Ovary (tissue), 9 donors: ENCODE measurements around the gene IDH3A. TPM values are rescaled to one million over a fixed set of nuclear protein-coding genes. Genes with fewer than 3 reads are reported as not detected.
A peak's percentile ranks its signal among the peaks of the same experiment; 100 is the strongest.

ENCODE experiments used
- DNase-seq, 5 donors: peaks; one replicate each; pipeline ENCODE4 v3.0.0-alpha.2; 2019 to 2020
- H3K27ac ChIP-seq, 2 donors: fragments of 200-600 bp; one replicate each; pipeline versions ENCODE4 v1.5.1 to v1.8.0; 2019 to 2022
- H3K27me3 ChIP-seq: fragments of 200-600 bp; one replicate; pipeline ENCODE4 v1.8.0; 2022
- H3K36me3 ChIP-seq: fragments of 200-600 bp; sonication (generic); one replicate; pipeline ENCODE4 v1.5.1; 2019
- H3K4me1 ChIP-seq: one replicate; pipeline ENCODE4 v1.8.1; 2013; ENCODE audit warnings: mild to moderate bottlenecking, moderate library complexity; ENCODE audit not compliant: insufficient read depth
- H3K4me3 ChIP-seq: fragments of 200-600 bp; sonication (generic); one replicate; pipeline ENCODE4 v1.5.1; 2017
- H3K9me3 ChIP-seq, 2 donors: fragments of 200-600 bp in 1 of 2; sonication (generic) in 1 of 2; one replicate each; pipeline versions ENCODE4 v1.5.1 to v1.8.1; 2013 to 2019; ENCODE audit warnings: mild to moderate bottlenecking in 1 of 2, moderate library complexity in 1 of 2
- CTCF ChIP-seq, 3 donors: fragments of 450-650 bp in 2 of 3; fragments of 200-600 bp in 1 of 3; IDR thresholded peaks; one replicate each; pipeline versions ENCODE4 v1.5.1 to v1.8.0; 2016 to 2022; ENCODE audit warnings: antibody characterized with exemption in 3 of 3, mild to moderate bottlenecking in 1 of 3
- EP300 ChIP-seq: sonication (generic); formaldehyde crosslinking; IDR thresholded peaks from one replicate; pipeline ENCODE4 v1.6.1; 2017; ENCODE audit warnings: antibody characterized with exemption
- POLR2A ChIP-seq: fragments of 450-650 bp; IDR thresholded peaks from one replicate; pipeline ENCODE4 v1.6.1; 2017; ENCODE audit warnings: antibody characterized with exemption, mild to moderate bottlenecking, moderate library complexity
- WGBS, 3 donors: extraction: QIAGEN DNeasy Blood & Tissue Kit in 1 of 3; methylation state at CpG; one replicate each; pipeline versions ENCODE4 v1.1.5 to v1.1.7; 2013 to 2017; 5-methylcytosine and 5-hydroxymethylcytosine counted together
- intact Hi-C, 4 donors: fragments of 100-400 bp; cut with DNase I; formaldehyde crosslinking; loops; one replicate each; pipeline versions ENCODE4 v1.11.0 to v1.15.1; 2022 to 2023
- polyA plus RNA-seq, 2 donors: library from polyadenylated mRNA; stranded (reverse); fragments of 200-250 nt in 1 of 2; fragments of 350-450 nt in 1 of 2; fragmentation: Illumina TruSeq in 1 of 2; extraction: RNeasy Lipid Tissue Mini Kit (QIAGEN cat#74804) in 1 of 2; gene quantifications; one replicate each; pipeline ENCODE4 v1.2.3, GENCODE V29; 2013 to 2014
- total RNA-seq, 7 donors: library from RNA; depleted of rRNA in 2 of 7; stranded (reverse); fragments of >200 nt in 2 of 7; fragmentation: NEBNext Ultra II Directional in 3 of 7; extraction: Animal tissue kit (Norgen Biotek cat#: 25700) in 3 of 7; gene quantifications; one replicate each; pipeline versions ENCODE4 v1.1.0 to v1.2.4, GENCODE V29; 2016 to 2023
- donor health status: DM: no; HTN: no; CAD: no; lungs with moderate emphysema.
- donor health status: DM: no; HTN: no; CAD: no.
- donor health status: Bipolar disorder and iron deficiency.
- donor health status: DM: yes; HTN: yes; CAD: no.
- donor health status: DM: no; HTN: no; CAD: no.
- donor health status: DM: yes; HTN: yes; CAD: no.

The IDH3A gene
- total and polyA plus RNA-seq, 9 donors = 19.4 to 82.4 (median 58.6) TPM

GRCh38 chr15:78177447-78177873 lies 28.3 kb downstream of the IDH3A start:
- H3K4me3 ChIP-seq = no peak overlapping the region
- H3K27me3 ChIP-seq = no peaks in the 10 kb centered on the region
- intact Hi-C loops = no loop called here
- no peak overlapping the region for H3K27ac ChIP-seq
- H3K4me1 ChIP-seq = peaks cover 1% of the 10 kb centered on the region
- H3K9me3 ChIP-seq = no peaks in the 10 kb centered on the region
- DNase-seq = peak in 1 of 5 donors; percentile 50
- TF ChIP-seq EP300 (no peak), CTCF (IDR thresholded peaks at IDR 0.05) (no peak), POLR2A (no peak)
- 19 to 24% (median 21%) methylated on average over 12 of the region's 12 CpGs for WGBS, 3 donors
- no peaks in the 10 kb centered on the region for H3K36me3 ChIP-seq

- Histone ChIP-seq H3K4me1 (no peaks in the 10 kb centered on the region), H3K27ac (no peak overlapping the region), H3K9me3 (no peaks in the 10 kb centered on the region), H3K36me3 (no peaks in the 10 kb centered on the region), H3K4me3 (no peak overlapping the region), H3K27me3 (no peaks in the 10 kb centered on the region)
- no peak for TF ChIP-seq CTCF (IDR thresholded peaks at IDR 0.05)
- TF ChIP-seq EP300 = no peak
- TF ChIP-seq POLR2A = no peak
- intact Hi-C loops = no loop called here
- WGBS, 3 donors = 62 to 83% (median 80%) methylated on average over 6 of the region's 6 CpGs
- DNase-seq = no peak
Observed at GRCh38 chr15:78178064-78178463, 28.9 kb downstream of the IDH3A start.

- 83 to 89% (median 84%) methylated on average over 12 of the region's 12 CpGs for WGBS, 3 donors
- no peak overlapping the region for H3K4me3 ChIP-seq
- intact Hi-C loops = no loop called here
Observed at GRCh38 chr15:78179286-78179840, 30.2 kb downstream of the IDH3A start.

GRCh38 chr15:78179906-78180305 lies 30.7 kb downstream of the IDH3A start:
- H3K27ac ChIP-seq = no peak overlapping the region
- DNase-seq = no peak
- intact Hi-C loops = no loop called here
- H3K4me3 ChIP-seq = no peak overlapping the region
- H3K27me3 ChIP-seq = no peaks in the 10 kb centered on the region
- 88 to 91% (median 88%) methylated on average over 5 of the region's 5 CpGs for WGBS, 3 donors
- no peaks in the 10 kb centered on the region for H3K36me3 ChIP-seq
- H3K4me1 ChIP-seq = no peaks in the 10 kb centered on the region
- no peak for TF ChIP-seq CTCF (IDR thresholded peaks at IDR 0.05)
- H3K9me3 ChIP-seq = no peaks in the 10 kb centered on the region

More at GRCh38 chr15:78179286-78179840, 30.2 kb downstream of the IDH3A start:
- no peaks in the 10 kb centered on the region for H3K9me3 ChIP-seq
- H3K4me1 ChIP-seq = no peaks in the 10 kb centered on the region
- no peak for TF ChIP-seq POLR2A
- TF ChIP-seq CTCF (IDR thresholded peaks at IDR 0.05) = no peak
- TF ChIP-seq EP300 = no peak
- DNase-seq = no peak
- H3K36me3 ChIP-seq = no peaks in the 10 kb centered on the region
- no peak overlapping the region for H3K27ac ChIP-seq
- no peaks in the 10 kb centered on the region for H3K27me3 ChIP-seq
